Endothelial cell of umbilical vein (primary cell): ENCODE results near the gene DOK1. TPM values are rescaled to one million over a fixed set of nuclear protein-coding genes. Genes with fewer than 3 reads are reported as not detected.

Source experiments
- BruUV-seq: library from RNA; stranded (reverse); fragments of 400-500 nt; replicated peaks from 2 replicates; lab custom pipeline; 2021; lab: Mats Ljungman, UMichigan
- CTCF ChIA-PET: fragments of 300-600, 350-600 bp; sonication (Branson Sonifier 250); formaldehyde crosslinking; loops from one replicate; lab custom pipeline; 2021; ENCODE audit warnings: antibody characterized with exemption, inconsistent platforms; lab: Charles Lee
- POLR2A ChIA-PET: fragments of 300-600, 350-600 bp; sonication (Branson Sonifier 250); formaldehyde crosslinking; loops from one replicate; lab custom pipeline; 2021; ENCODE audit warnings: antibody characterized with exemption, inconsistent platforms; lab: Charles Lee
- DNase-seq: peaks from one replicate; pipeline ENCODE4 v3.0.0-alpha.2; 2011; ENCODE audit warnings: low read depth, low spot score
- FAIRE-seq: peaks from 2 replicates; lab custom pipeline; 2011; peaks lifted over from hg19 to GRCh38; lab: Jason Lieb, UNC
- H2AFZ ChIP-seq: 2 replicates; pipeline ENCODE4 v1.6.0; 2012; ENCODE audit warnings: low read depth, low read length, control low read depth, inconsistent platforms
- H3K27ac ChIP-seq: 2 replicates; pipeline ENCODE4 v1.5.1; 2011; ENCODE audit warnings: low read depth, mild to moderate bottlenecking, control low read depth, low read length, moderate library complexity; ENCODE audit not compliant: insufficient read depth
- H3K27me3 ChIP-seq, 2 experiments: 2 replicates each; pipeline versions ENCODE4 v1.6.0 to v1.6.1; 2011; ENCODE audit warnings: low read length in 2 of 2, mixed read lengths in 1 of 2; ENCODE audit not compliant: control insufficient read depth in 2 of 2, insufficient read depth in 2 of 2
- H3K36me3 ChIP-seq, 2 experiments: 2 replicates in 1 of 2; 3 replicates in 1 of 2; pipeline ENCODE4 v1.5.1; 2011; ENCODE audit warnings: low read length in 2 of 2, mild to moderate bottlenecking in 1 of 2, moderate library complexity in 1 of 2; ENCODE audit not compliant: control insufficient read depth in 2 of 2, insufficient read depth in 2 of 2; ENCODE audit errors: extremely low read depth in 1 of 2
- H3K4me1 ChIP-seq: 3 replicates; pipeline ENCODE4 v1.5.1; 2011; ENCODE audit warnings: mild to moderate bottlenecking, low read length; ENCODE audit not compliant: control insufficient read depth, insufficient read depth; ENCODE audit errors: extremely low read depth
- H3K4me2 ChIP-seq: 2 replicates; pipeline ENCODE4 v1.6.1; 2011; ENCODE audit warnings: low read length, control low read depth, mixed read lengths; ENCODE audit not compliant: insufficient read depth
- H3K4me3 ChIP-seq, 3 experiments: fragments of 200-600 bp in 1 of 3; sonication (generic), shearing (Covaris generic) in 1 of 3; replicated peaks in 1 of 3; 2 replicates each; pipeline ENCODE4 v1.5.1; 2011 to 2016; ENCODE audit warnings: control low read depth in 3 of 3, low read length in 3 of 3, mild to moderate bottlenecking in 2 of 3, inconsistent platforms in 1 of 3, low read depth in 1 of 3, moderate library complexity in 1 of 3; ENCODE audit not compliant: insufficient read depth in 1 of 3
- H3K79me2 ChIP-seq: 2 replicates; pipeline ENCODE4 v1.6.0; 2012; ENCODE audit warnings: low read length, inconsistent platforms; ENCODE audit not compliant: control insufficient read depth, insufficient read depth
- H3K9ac ChIP-seq: replicated peaks from 2 replicates; pipeline ENCODE3; 2011; ENCODE audit warnings: low read length, control low read depth; ENCODE audit not compliant: insufficient read depth; ENCODE audit errors: extremely low read depth
- H3K9me1 ChIP-seq: replicated peaks from 3 replicates; pipeline ENCODE4 v1.6.0; 2011; ENCODE audit warnings: mild to moderate bottlenecking, low read length; ENCODE audit not compliant: control insufficient read depth, insufficient read depth; ENCODE audit errors: extremely low read depth
- H3K9me3 ChIP-seq: replicated peaks from 2 replicates; pipeline ENCODE4 v1.5.1; 2012; ENCODE audit warnings: low read length, inconsistent platforms; ENCODE audit not compliant: control insufficient read depth, insufficient read depth
- H4K20me1 ChIP-seq: replicated peaks from 2 replicates; pipeline ENCODE3; 2011; ENCODE audit warnings: mild to moderate bottlenecking, low read length; ENCODE audit not compliant: control insufficient read depth, insufficient read depth; ENCODE audit errors: extremely low read depth
- EZH2 ChIP-seq: IDR thresholded peaks from 2 replicates; pipeline ENCODE4 v1.6.1; 2012; ENCODE audit warnings: borderline replicate concordance, low read depth, mild to moderate bottlenecking, moderate library complexity, low read length, inconsistent platforms; ENCODE audit not compliant: severe bottlenecking
- FOS ChIP-seq: IDR thresholded peaks from 2 replicates; pipeline ENCODE4 v1.6.1; 2011; ENCODE audit warnings: mild to moderate bottlenecking, low read length, moderate library complexity, borderline replicate concordance; ENCODE audit not compliant: insufficient read depth
- GATA2 ChIP-seq: IDR thresholded peaks from 2 replicates; pipeline ENCODE4 v1.7.0; 2011; ENCODE audit warnings: low read depth, mild to moderate bottlenecking, moderate library complexity, mixed read lengths, low read length; ENCODE audit not compliant: insufficient read length, insufficient read depth
- JUN ChIP-seq: IDR thresholded peaks from 2 replicates; pipeline ENCODE4 v1.6.1; 2011; ENCODE audit warnings: borderline replicate concordance, low read depth; ENCODE audit not compliant: insufficient read length, insufficient read depth
- MYC ChIP-seq: IDR thresholded peaks from one replicate; pipeline ENCODE4 v1.6.1; 2011; ENCODE audit warnings: mild to moderate bottlenecking, low read depth, low read length
- POLR2A ChIP-seq: IDR thresholded peaks from 2 replicates; pipeline ENCODE4 v1.6.1; 2012; ENCODE audit warnings: low read depth, mild to moderate bottlenecking, control low read depth, low read length
- POLR2AphosphoS5 ChIP-seq: IDR thresholded peaks from 2 replicates; pipeline ENCODE4 v1.6.1; 2012; ENCODE audit warnings: low read depth, mild to moderate bottlenecking, control low read depth, low read length, moderate library complexity; ENCODE audit not compliant: insufficient read depth
- dilution Hi-C: fragments of 300-500 bp; cut with MboI; formaldehyde crosslinking; loops from one replicate; pipeline ENCODE4 v1.15.0; 2019; ENCODE audit warnings: low sequenced_read_pairs; ENCODE audit not compliant: extremely low pct_ligation_motif_present
- intact Hi-C: fragments of 100-400 bp; cut with micrococcal nuclease; formaldehyde crosslinking; loops from one replicate; pipeline ENCODE4 v1.10.0; 2022
- polyA plus RNA-seq, 4 experiments: library from polyadenylated mRNA; depleted of rRNA in 3 of 4; stranded (reverse) in 3 of 4; unstranded in 1 of 4; fragments of >200 nt; gene quantifications; 2 replicates each; pipeline versions ENCODE4 v1.2.1 to v1.2.3, GENCODE V29; 2011 to 2012; ENCODE audit warnings: missing spikeins in 1 of 4
- total RNA-seq: library from RNA; stranded (reverse); gene quantifications from 2 replicates; pipeline ENCODE4 v1.2.3, GENCODE V29; 2021
- TF ChIP-seq, protein P1 (sequence below), 2 donors: IDR thresholded peaks; 1 replicate in 1 of 2; 2 replicates in 1 of 2; pipeline ENCODE4 v1.5.1; 2011; ENCODE audit warnings: low read length in 2 of 2, mild to moderate bottlenecking in 2 of 2, moderate library complexity in 2 of 2, control low read depth in 1 of 2, inconsistent platforms in 1 of 2, low read depth in 1 of 2; ENCODE audit not compliant: insufficient read depth in 1 of 2; ENCODE audit errors: extremely low read depth in 1 of 2
- TF ChIP-seq, protein P2 (sequence below): IDR thresholded peaks from 2 replicates; pipeline ENCODE4 v1.6.1; 2011; ENCODE audit not compliant: insufficient read depth, insufficient read length

DOK1 gene
- total and polyA plus RNA-seq, 2 donors (not counting 3 experiments of a cell fraction or from before 2014, with no cell fraction given) = 10.4 to 12.7 TPM

DNA sequence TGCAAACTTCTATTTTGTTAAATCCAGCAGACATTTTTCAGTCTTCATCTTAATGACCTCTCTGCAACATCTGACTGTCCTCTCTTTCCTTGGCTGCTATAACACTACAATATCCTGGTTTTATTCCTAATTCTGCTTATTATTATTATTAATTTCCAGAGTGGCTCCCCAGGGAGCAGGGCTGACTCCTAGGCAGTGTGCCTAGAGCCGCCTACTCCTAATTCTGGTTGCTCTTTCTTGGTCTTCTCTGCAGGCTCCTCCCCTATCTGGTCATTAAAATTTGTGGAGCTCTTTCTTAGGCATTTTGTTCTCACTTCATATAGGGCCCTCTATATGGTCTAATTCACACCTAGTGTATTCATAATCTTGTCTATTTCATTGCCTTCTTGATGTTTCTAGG is 11.5 kb upstream of the DOK1 start:
- CTCF ChIA-PET = no interaction called here
- Histone ChIP-seq H3K4me3 (no peak overlapping the region), H3K9ac (no peak overlapping the region), H3K27me3 (peaks cover 23 to 31% of the 10 kb centered on the region in 2 experiments), H4K20me1 (no peaks in the 10 kb centered on the region), H3K36me3 (no peaks in the 10 kb centered on the region), H3K9me1 (no peaks in the 10 kb centered on the region), H3K79me2 (no peaks in the 10 kb centered on the region), H3K4me2 (no peak overlapping the region), H3K4me1 (no peaks in the 10 kb centered on the region), H3K9me3 (no peaks in the 10 kb centered on the region), H3K27ac (no peak overlapping the region), H2AFZ (no peak overlapping the region)
- FAIRE-seq = no peak
- TF ChIP-seq, protein P1, sequence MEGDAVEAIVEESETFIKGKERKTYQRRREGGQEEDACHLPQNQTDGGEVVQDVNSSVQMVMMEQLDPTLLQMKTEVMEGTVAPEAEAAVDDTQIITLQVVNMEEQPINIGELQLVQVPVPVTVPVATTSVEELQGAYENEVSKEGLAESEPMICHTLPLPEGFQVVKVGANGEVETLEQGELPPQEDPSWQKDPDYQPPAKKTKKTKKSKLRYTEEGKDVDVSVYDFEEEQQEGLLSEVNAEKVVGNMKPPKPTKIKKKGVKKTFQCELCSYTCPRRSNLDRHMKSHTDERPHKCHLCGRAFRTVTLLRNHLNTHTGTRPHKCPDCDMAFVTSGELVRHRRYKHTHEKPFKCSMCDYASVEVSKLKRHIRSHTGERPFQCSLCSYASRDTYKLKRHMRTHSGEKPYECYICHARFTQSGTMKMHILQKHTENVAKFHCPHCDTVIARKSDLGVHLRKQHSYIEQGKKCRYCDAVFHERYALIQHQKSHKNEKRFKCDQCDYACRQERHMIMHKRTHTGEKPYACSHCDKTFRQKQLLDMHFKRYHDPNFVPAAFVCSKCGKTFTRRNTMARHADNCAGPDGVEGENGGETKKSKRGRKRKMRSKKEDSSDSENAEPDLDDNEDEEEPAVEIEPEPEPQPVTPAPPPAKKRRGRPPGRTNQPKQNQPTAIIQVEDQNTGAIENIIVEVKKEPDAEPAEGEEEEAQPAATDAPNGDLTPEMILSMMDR (IDR thresholded peaks at IDR 0.05; ENCODE audit: extremely low read depth in 1 of 2, insufficient read depth in 1 of 2, low read depth in 1 of 2, low read length in 2 of 2) = no peak
- TF ChIP-seq POLR2A (no peak), JUN (no peak), POLR2AphosphoS5 (no peak), EZH2 (no peak)
- dilution Hi-C loops (no loop called here), intact Hi-C loops (no loop called here)
- DNase-seq = no peak
- BruUV-seq = no TSS peak
- POLR2A ChIA-PET = no interaction called here

DNA sequence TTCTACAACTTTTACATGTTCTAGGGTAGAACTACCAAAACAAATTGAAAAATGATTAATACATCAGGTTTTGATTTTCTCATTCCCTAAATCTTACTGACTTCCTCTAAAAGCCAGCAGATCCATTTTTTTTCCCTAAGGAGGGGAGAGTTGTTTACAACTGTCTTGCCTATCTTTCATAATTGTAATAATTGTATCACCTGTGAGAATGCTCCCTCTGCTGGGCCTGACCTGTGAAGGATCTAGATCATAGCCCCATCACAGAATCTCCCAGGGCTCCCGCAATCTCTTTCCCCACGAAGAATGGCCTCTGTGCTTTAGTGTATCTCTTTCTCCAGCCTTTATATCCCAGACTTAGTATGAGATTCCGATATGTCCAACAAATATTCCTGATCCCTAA is 9.9 kb upstream of the DOK1 start:
- peaks cover 15 to 26% of the 10 kb centered on the region in 2 experiments for H3K27me3 ChIP-seq
- dilution Hi-C loops (no loop called here), intact Hi-C loops (no loop called here)
- DNase-seq (no peak), FAIRE-seq (no peak)
- H3K36me3 ChIP-seq = no peaks in the 10 kb centered on the region
- ChIA-PET CTCF (interaction anchor here (3.3 kb wide), 1 partner anchor 12 kb away, joined by 15 read pairs; no protein-coding TSS in a partner anchor), POLR2A (no interaction called here)
- H4K20me1 ChIP-seq = no peaks in the 10 kb centered on the region
- BruUV-seq = no TSS peak
- H3K9ac ChIP-seq = no peak overlapping the region
- no peak overlapping the region for H3K4me3 ChIP-seq
- H3K79me2 ChIP-seq = no peaks in the 10 kb centered on the region
- no peak overlapping the region for H2AFZ ChIP-seq
- H3K9me3 ChIP-seq = no peaks in the 10 kb centered on the region
- H3K9me1 ChIP-seq = no peaks in the 10 kb centered on the region
- no peak overlapping the region for H3K4me2 ChIP-seq
- H3K4me1 ChIP-seq = peaks cover 12% of the 10 kb centered on the region
- no peak for TF ChIP-seq POLR2A
- no peak for TF ChIP-seq GATA2
- TF ChIP-seq, protein P1 (IDR thresholded peaks at IDR 0.05; ENCODE audit: extremely low read depth in 1 of 2, insufficient read depth in 1 of 2, low read depth in 1 of 2, low read length in 2 of 2) = no peak
- TF ChIP-seq POLR2AphosphoS5 = no peak
- TF ChIP-seq FOS = no peak
- no peak for TF ChIP-seq JUN
- no peak for TF ChIP-seq MYC
- TF ChIP-seq, protein P2, sequence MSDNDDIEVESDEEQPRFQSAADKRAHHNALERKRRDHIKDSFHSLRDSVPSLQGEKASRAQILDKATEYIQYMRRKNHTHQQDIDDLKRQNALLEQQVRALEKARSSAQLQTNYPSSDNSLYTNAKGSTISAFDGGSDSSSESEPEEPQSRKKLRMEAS = no peak
- no peak for TF ChIP-seq EZH2
- H3K27ac ChIP-seq = no peak overlapping the region
